GM21515 (cell line): ENCODE results near the gene DNAJC15.

Source experiments
- ATAC-seq: cut with Tn5 transposase; IDR thresholded peaks from one replicate; pipeline ENCODE4 v1.9.1; 2021; ENCODE audit not compliant: unreplicated experiment

DNAJC15 gene

DNA sequence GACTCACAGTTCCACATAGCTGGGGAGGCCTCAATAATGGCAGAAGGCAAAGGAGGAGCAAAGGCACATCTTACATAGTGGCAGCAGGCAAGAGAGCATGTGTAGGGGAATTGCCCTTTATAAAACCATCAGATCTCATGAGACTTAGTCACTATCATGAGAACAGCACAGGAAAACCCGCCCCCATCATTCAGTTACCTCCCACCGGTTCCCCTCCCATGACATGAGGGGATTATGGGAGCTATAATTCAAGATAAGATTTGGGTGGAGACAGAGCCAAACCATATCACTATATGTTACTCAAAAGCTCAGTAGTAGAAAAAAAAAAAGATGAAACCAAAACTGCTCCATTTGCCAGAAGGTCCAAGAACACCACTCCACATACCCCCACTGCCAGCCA is 58.5 kb downstream of the DNAJC15 start:
- ATAC-seq, result no peak

DNA sequence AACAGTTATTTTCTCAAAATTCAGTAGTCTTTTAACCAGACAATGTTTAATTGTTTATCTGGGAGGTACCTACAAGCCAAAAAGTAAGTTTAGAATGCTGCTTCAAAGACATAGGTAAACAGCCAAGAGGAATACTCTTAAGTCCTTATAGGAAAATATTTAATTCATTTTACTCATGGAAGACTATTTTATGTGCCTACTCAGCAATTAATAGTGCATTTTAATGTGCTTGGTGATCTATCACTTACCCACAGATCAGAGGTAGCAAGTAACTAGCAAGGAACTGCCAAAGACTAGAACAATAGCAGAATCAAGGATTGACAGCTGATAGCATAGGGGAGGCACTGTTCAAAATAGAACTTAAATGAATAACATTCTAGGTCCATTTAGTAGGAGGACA is 60.4 kb downstream of the DNAJC15 start:
- ATAC-seq, result no peak

DNA sequence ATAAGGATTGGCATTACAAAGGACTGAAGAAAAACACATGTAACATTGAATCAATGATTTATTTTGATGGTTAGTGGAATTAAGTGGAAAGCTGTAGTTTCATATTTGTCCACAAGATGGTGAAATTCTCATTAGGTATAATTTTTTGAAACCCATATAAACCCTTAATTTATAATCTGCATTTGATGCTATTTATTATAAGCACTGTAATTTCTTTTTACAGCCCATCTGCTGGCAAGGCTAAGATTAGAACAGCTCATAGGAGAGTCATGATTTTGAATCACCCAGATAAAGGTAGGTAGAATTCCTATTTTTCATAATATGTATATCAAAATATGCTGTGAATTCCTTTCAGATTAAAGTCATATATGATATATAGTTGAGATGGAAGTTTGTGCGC is 62.2 kb downstream of the DNAJC15 start:
- ATAC-seq, result no peak

DNA sequence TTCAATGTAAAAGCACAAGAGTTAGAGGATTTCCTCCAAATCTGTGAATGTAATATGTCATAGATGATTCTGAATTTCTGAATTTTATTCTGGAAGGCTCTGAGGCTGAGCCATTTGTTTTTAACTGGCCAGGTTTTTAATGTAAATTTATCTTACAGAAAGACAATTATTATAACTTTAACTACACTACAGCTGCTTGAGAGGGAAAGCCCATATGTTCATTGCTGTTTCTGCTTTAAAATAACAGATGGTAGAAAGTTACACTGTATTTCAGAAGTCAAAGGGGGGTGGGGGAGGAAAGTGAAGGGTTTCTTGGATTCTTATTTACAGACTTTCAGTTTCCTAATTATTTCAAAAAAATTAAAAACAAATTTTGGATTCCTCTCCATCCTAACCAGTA is 62.8 kb downstream of the DNAJC15 start:
- ATAC-seq, result no peak

- ATAC-seq, result no peak
These were observed 64.7 kb downstream of the DNAJC15 start for GRCh38 chr13:43088093-43088511.

- ATAC-seq, result no peak
These were observed 66.6 kb downstream of the DNAJC15 start for GRCh38 chr13:43089912-43090498.

DNA sequence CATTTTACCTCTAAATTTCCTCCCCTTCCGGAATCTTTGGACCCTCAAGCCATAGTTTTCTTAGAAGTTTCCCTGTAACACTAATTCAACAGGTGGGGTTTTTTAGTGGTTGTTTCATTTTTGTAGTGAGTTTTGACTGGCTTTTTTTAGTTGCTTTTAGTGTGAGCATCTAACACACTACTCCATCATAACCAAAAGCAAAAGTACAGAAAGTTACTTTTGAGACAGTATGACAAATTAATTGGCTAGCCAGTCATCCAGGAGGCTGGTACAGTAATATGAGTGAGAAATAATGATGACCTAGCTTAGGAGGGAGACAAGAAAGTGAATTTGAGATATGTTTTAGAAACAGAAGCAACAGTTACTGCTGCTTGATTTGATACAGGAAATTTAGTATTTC is 71.5 kb downstream of the DNAJC15 start:
- peak; percentile 89 for ATAC-seq

DNA sequence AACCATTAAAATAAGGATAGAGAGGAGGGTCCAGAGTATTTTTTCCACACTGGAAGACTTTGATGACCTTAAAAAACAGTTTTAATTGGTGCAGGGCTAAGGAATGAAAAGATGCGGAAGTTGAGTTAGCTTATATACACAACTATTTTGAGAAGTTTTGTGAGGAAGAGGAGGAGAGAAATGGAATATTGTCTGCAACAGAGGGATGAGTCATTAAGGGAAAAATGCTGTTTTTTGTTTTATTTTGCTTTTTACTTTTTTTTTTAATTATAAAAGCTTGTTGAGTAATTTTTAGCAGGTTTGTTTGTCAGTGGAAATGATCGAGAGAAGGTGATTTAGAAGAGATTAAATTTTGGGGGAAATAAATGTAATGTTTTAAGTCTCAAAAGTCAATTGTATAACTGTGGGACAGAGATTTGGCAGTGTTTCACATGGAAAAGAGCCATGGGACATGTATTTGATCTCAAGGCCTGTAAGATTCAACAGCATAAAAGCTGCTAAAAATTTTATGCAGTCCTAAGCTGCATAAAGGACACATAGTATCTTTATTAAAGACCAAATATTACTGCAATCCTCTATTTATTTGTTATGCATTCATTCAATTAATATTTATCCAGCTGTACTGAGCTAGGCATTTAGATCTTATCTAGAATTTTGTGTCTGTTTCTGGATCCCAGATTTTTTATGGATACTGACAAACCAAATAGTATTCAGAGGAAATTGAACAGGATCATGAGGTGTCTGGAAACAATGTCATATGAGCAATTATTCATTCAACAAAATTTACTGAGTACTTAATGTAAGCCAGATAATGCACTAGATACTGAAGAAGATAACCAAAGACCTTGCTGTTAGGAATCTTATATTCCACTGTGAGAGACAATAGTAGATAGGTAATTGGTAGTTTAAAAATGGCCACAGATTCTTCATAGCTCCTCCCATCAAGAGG is 72.7 kb downstream of the DNAJC15 start:
- no peak for ATAC-seq

DNA sequence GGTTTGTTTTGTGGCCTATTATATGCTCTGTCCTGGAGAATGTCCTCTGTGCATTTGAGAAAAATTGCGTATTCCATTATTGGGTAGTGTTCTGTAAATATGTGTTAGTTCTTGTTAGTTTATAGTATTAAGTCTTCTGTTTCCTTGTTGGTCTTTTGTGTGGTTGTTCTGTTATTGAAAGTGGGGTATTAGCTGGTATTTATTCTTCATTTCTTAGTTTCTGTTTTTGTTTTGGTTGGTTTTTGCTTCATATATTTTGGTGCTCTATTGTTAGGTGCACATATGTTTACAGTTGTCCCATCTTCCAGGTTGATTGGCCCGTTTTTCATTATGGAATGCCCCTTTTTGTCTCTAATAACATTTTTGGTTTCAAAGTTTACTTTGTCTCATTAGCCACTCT is 77.3 kb downstream of the DNAJC15 start:
- no peak for ATAC-seq

DNA sequence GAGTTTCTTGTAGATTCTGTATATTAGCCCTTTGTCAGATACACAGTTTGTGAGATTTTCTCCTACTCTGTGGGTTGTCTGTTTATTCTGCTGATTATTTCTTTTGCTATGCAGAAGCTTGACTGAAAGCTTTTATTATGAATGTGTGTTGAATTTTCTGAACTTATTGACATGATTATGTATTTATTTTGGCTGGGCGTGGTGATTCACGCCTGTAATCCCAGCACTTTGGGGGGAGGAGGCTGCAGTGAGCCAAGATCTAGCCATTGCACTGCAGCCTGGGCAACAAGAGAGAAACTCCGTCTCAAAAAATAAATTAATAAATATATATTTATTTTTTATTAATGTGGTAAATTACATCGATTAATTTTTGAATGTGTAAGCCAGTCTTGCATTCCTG is 78.9 kb downstream of the DNAJC15 start:
- ATAC-seq, result no peak

- ATAC-seq, result no peak
These were observed 84.4 kb downstream of the DNAJC15 start for GRCh38 chr13:43107780-43108179.

DNA sequence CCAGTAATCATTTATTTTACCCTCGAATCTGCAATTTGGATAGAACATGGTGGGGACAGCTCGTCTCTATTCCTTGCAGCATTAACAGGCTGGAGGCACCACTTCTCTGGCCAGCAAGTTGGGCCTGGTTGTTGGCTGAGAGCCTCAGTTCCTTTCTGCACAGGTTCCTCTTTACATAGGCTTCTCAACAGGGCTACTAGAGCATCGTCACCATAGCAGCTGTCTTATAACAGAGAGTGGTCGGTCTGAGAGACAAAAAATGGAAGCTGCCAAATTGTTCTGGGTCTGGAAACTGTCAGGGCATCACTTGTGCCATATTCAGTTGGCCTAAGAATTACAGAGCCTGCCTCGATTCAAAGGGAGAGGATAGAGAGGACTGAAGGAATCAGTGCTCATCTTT is 86.7 kb downstream of the DNAJC15 start:
- ATAC-seq, result no peak

GRCh38 chr13:43110658-43111057 is 87.3 kb downstream of the DNAJC15 start:
- ATAC-seq, result no peak

DNA sequence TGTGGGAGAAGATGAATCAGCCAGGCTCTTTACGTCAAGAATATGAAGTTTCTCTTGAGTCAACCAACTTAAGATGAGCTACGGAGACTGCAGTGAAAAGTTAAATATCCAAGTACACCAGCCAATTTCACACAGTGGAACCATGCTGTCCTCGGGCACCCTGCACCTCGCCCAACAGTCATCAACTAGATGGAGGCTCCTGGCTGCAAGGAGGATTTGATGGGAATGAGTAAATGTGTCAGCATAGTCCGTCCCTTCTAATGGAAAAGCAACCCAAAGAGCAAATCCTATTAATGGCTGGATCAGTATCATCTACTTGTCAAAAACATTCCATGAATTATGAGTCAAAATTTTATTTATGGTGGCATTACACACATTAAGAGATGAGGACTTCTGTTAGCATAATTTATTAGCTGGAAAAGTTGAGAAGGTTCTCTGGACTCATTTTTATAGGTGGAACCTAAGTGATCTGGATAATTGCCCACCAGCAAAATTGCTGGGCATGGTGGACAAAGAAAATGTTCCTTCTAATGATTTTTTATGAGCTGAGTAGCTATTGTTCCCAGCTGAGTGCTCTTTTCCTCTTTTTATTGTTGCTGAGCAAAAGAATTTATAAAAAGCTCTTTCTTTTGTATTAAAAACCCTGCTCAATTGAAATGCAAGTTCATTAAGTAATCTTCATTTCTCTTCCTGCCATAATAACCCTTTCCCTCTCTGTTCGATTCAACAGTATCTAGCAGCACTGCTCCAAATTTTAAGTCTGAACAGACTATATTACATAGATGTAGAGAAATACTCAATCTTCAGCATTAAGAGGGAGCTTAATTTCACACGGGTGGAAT is 88.4 kb downstream of the DNAJC15 start:
- ATAC-seq, result no peak

- ATAC-seq, result no peak
These were observed 90.2 kb downstream of the DNAJC15 start for GRCh38 chr13:43113603-43114002.

DNA sequence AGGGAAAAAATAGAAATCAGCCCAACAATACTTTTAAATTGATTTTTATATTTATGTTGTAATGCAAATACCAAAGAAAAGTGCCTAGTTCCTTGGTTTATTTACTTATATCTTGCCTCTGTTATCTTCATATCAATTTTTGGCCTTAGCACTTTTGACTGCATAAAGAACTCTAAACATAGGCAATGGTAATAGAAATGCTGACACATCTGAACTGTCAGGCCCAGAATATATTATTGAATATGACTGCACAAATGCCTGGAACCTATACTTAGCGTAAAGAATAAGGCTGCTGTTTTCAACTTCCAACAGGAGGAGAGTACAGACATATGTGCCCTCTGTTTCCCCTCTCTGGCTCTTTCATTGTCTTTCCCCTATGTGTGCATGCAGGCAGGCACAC is 91.1 kb downstream of the DNAJC15 start:
- ATAC-seq, result no peak

- no peak for ATAC-seq
These were observed 91.8 kb downstream of the DNAJC15 start for GRCh38 chr13:43115141-43115540.

- no peak for ATAC-seq
These were observed 92.9 kb downstream of the DNAJC15 start for GRCh38 chr13:43116242-43116641.

GRCh38 chr13:43118521-43118920 is 95.1 kb downstream of the DNAJC15 start:
- no peak for ATAC-seq

- no peak for ATAC-seq
These were observed 95.8 kb downstream of the DNAJC15 start for GRCh38 chr13:43119206-43119605.

DNA sequence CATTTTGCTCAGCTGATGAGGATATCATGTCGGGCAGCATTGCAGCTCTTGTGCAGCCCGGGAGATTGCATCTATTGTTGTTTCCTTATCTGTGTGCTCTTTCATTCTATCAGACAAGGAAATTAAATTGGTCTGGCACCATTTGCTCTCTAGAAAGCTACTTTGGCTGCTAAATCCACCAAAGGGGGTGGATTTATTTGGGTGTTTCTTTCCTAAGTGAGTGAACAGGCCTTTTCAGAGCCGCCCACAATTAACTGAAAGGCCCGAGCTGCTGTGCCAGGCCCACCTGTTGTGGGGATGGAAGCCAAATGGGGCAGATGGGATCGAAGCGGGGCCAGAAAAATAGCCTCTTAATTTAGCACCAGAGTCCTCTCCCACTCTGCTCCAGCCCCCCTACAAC is 99.4 kb downstream of the DNAJC15 start:
- no peak for ATAC-seq

- no peak for ATAC-seq
These were observed 100.5 kb downstream of the DNAJC15 start for GRCh38 chr13:43123856-43124255.
